Measurements from ENCODE around the gene DCAF6.

Gene DCAF6

GRCh38 chr1:167993720-167994119 is 57.2 kb downstream of the DCAF6 start:
- H3F3A ChIP-seq (ENCODE audit: insufficient read depth) = no peaks in the 10 kb centered on the region
- no peak overlapping the region for H3K4me3 ChIP-seq (ENCODE audit: insufficient read depth, low read length, poor library complexity, severe bottlenecking)
- no peak overlapping the region for H3K9ac ChIP-seq (ENCODE audit: low read length)
- no peak overlapping the region for H3K27ac ChIP-seq (ENCODE audit: low read depth, low read length)
- TF ChIP-seq CTCF (IDR thresholded peaks at IDR 0.05; ENCODE audit: insufficient read depth, low read length, poor library complexity, severe bottlenecking) (no peak), EZH2phosphoT487 (conservative IDR thresholded peaks at IDR 0.05; ENCODE audit: low read length) (no peak)
- H3K79me2 ChIP-seq (ENCODE audit: insufficient read depth, low read length) = no peaks in the 10 kb centered on the region
- H3K36me3 ChIP-seq (ENCODE audit: low read length) = peaks cover 4% of the 10 kb centered on the region; the same call in 1 of the 2 replicates
- no peak overlapping the region for H3K4me2 ChIP-seq (ENCODE audit: low read depth, low read length, poor library complexity, severe bottlenecking)
- H2AFZ ChIP-seq (ENCODE audit: low read depth, low read length, severe bottlenecking) = no peak overlapping the region
- no peaks in the 10 kb centered on the region for H3K27me3 ChIP-seq (ENCODE audit: low read length)
- H4K20me1 ChIP-seq (ENCODE audit: low read depth, low read length) = no peaks in the 10 kb centered on the region
- H3K9me2 ChIP-seq (replicated peaks; ENCODE audit: insufficient read depth, low read length) = no peaks in the 10 kb centered on the region
- H3K9me3 ChIP-seq (ENCODE audit: insufficient read depth, low read length) = no peaks in the 10 kb centered on the region

GRCh38 chr1:167994560-167994959 is 58.1 kb downstream of the DCAF6 start:
- Histone ChIP-seq H3K36me3 (ENCODE audit: low read length) (peaks cover 4% of the 10 kb centered on the region; the same call in 1 of the 2 replicates), H3K79me2 (ENCODE audit: insufficient read depth, low read length) (no peaks in the 10 kb centered on the region), H3K9me2 (replicated peaks; ENCODE audit: insufficient read depth, low read length) (no peaks in the 10 kb centered on the region), H2AFZ (ENCODE audit: low read depth, low read length, severe bottlenecking) (no peak overlapping the region), H3F3A (ENCODE audit: insufficient read depth) (no peaks in the 10 kb centered on the region), H3K27me3 (ENCODE audit: low read length) (no peaks in the 10 kb centered on the region), H3K4me3 (ENCODE audit: insufficient read depth, low read length, poor library complexity, severe bottlenecking) (no peak overlapping the region), H4K20me1 (ENCODE audit: low read depth, low read length) (no peaks in the 10 kb centered on the region), H3K27ac (ENCODE audit: low read depth, low read length) (no peak overlapping the region), H3K9ac (ENCODE audit: low read length) (no peak overlapping the region), H3K4me2 (ENCODE audit: low read depth, low read length, poor library complexity, severe bottlenecking) (no peak overlapping the region), H3K9me3 (ENCODE audit: insufficient read depth, low read length) (no peaks in the 10 kb centered on the region)
- TF ChIP-seq CTCF (IDR thresholded peaks at IDR 0.05; ENCODE audit: insufficient read depth, low read length, poor library complexity, severe bottlenecking) (no peak), EZH2phosphoT487 (conservative IDR thresholded peaks at IDR 0.05; ENCODE audit: low read length) (no peak)

GRCh38 chr1:167995038-167995437 is 58.6 kb downstream of the DCAF6 start:
- Histone ChIP-seq H3K79me2 (ENCODE audit: insufficient read depth, low read length) (no peaks in the 10 kb centered on the region), H2AFZ (ENCODE audit: low read depth, low read length, severe bottlenecking) (no peak overlapping the region), H3K9me3 (ENCODE audit: insufficient read depth, low read length) (no peaks in the 10 kb centered on the region), H3K9me2 (replicated peaks; ENCODE audit: insufficient read depth, low read length) (no peaks in the 10 kb centered on the region), H3K4me3 (ENCODE audit: insufficient read depth, low read length, poor library complexity, severe bottlenecking) (no peak overlapping the region), H3K9ac (ENCODE audit: low read length) (no peak overlapping the region), H3K27me3 (ENCODE audit: low read length) (no peaks in the 10 kb centered on the region), H3F3A (ENCODE audit: insufficient read depth) (no peaks in the 10 kb centered on the region), H3K4me2 (ENCODE audit: low read depth, low read length, poor library complexity, severe bottlenecking) (no peak overlapping the region), H3K27ac (ENCODE audit: low read depth, low read length) (no peak overlapping the region), H3K36me3 (ENCODE audit: low read length) (peaks cover 4% of the 10 kb centered on the region; the same call in 1 of the 2 replicates), H4K20me1 (ENCODE audit: low read depth, low read length) (no peaks in the 10 kb centered on the region)
- TF ChIP-seq CTCF (IDR thresholded peaks at IDR 0.05; ENCODE audit: insufficient read depth, low read length, poor library complexity, severe bottlenecking) (no peak), EZH2phosphoT487 (conservative IDR thresholded peaks at IDR 0.05; ENCODE audit: low read length) (no peak)

Data from SU-DHL-6 (cell line).